CD4-positive, alpha-beta T cell (primary cell): Measurements from ENCODE around the gene PPP2R5C. TPM values are rescaled to one million over a fixed set of nuclear protein-coding genes. Genes with fewer than 3 reads are reported as not detected.

Source experiments
- ATAC-seq: fragments of 200-7000 bp; cut with Tn5 transposase; one replicate; pipeline ENCODE4 v1.10.0; 2022; ENCODE audit warnings: mild to moderate bottlenecking; ENCODE audit not compliant: poor library complexity
- CTCF ChIA-PET: fragments of 350-600 bp; sonication (Branson Sonifier 250); formaldehyde crosslinking; loops from one replicate; lab custom pipeline; 2021; ENCODE audit warnings: antibody characterized with exemption, inconsistent platforms; lab: Charles Lee
- POLR2A ChIA-PET: fragments of 350-600 bp; sonication (Branson Sonifier 250); formaldehyde crosslinking; loops from one replicate; lab custom pipeline; 2021; ENCODE audit warnings: antibody characterized with exemption, inconsistent platforms; lab: Charles Lee
- DNase-seq, 14 experiments: peaks; one replicate each; pipeline ENCODE4 v3.0.0-alpha.2; 2013 to 2020; ENCODE audit warnings: mixed read lengths in 2 of 14
- H3K27ac ChIP-seq, 2 donors: one replicate each; pipeline versions ENCODE4 v1.5.1 to v1.7.0; 2013; ENCODE audit warnings: low read length in 2 of 2, low read depth in 1 of 2, mild to moderate bottlenecking in 1 of 2
- H3K27me3 ChIP-seq, 2 experiments: 1 replicate in 1 of 2; 2 replicates in 1 of 2; pipeline versions ENCODE4 v1.6.1 to v1.7.0; 2013; ENCODE audit warnings: low read length in 2 of 2, control low read depth in 1 of 2, mild to moderate bottlenecking in 1 of 2, moderate library complexity in 1 of 2; ENCODE audit not compliant: insufficient read depth in 2 of 2, control insufficient read depth in 1 of 2
- H3K36me3 ChIP-seq: one replicate; pipeline ENCODE4 v1.6.1; 2013; ENCODE audit warnings: low read length, control low read depth; ENCODE audit not compliant: insufficient read depth
- H3K4me1 ChIP-seq: one replicate; pipeline ENCODE4 v1.6.1; 2013; ENCODE audit warnings: low read length, control low read depth; ENCODE audit not compliant: insufficient read depth
- H3K4me3 ChIP-seq: one replicate; pipeline ENCODE4 v1.5.1; 2013; ENCODE audit warnings: mild to moderate bottlenecking, low read length, moderate library complexity
- H3K9me3 ChIP-seq, 2 experiments: 1 replicate in 1 of 2; 2 replicates in 1 of 2; pipeline versions ENCODE4 v1.6.1 to v1.7.0; 2013; ENCODE audit warnings: low read length in 2 of 2, mild to moderate bottlenecking in 2 of 2, control low read depth in 1 of 2, moderate library complexity in 1 of 2; ENCODE audit not compliant: control insufficient read depth in 1 of 2, insufficient read depth in 1 of 2
- H3K27ac Mint-ChIP-seq: one replicate; pipeline ENCODE4 v1.8.0; 2020; ENCODE audit warnings: mixed read lengths
- H3K27me3 Mint-ChIP-seq: one replicate; pipeline ENCODE4 v1.8.0; 2021; ENCODE audit warnings: mixed read lengths
- H3K36me3 Mint-ChIP-seq: one replicate; pipeline ENCODE4 v1.8.0; 2021; ENCODE audit warnings: low read depth, mixed read lengths
- H3K4me1 Mint-ChIP-seq: one replicate; pipeline ENCODE4 v1.8.0; 2021; ENCODE audit warnings: low read depth, mixed read lengths
- H3K4me3 Mint-ChIP-seq: one replicate; pipeline ENCODE4 v1.8.0; 2020; ENCODE audit warnings: mild to moderate bottlenecking, mixed read lengths
- H3K9me3 Mint-ChIP-seq: one replicate; pipeline ENCODE4 v1.8.0; 2020; ENCODE audit warnings: mixed read lengths
- CTCF ChIP-seq: fragments of 200-600 bp; IDR thresholded peaks from one replicate; pipeline ENCODE4 v1.8.0; 2022; ENCODE audit warnings: antibody characterized with exemption, mild to moderate bottlenecking
- intact Hi-C, 2 experiments: fragments of 100-400 bp; cut with DNase I in 1 of 2; cut with micrococcal nuclease in 1 of 2; formaldehyde crosslinking; loops; one replicate each; pipeline versions ENCODE4 v1.15.1 to v1.9.0; 2023 to 2025; cut with DNase I, micrococcal nuclease
- total RNA-seq, 174 experiments: library from RNA in 2 of 174; stranded (reverse) in 2 of 174; gene quantifications; one replicate each; pipeline ENCODE4 v1.2.3 and lab custom pipeline; 2021 to 2026

The PPP2R5C gene
- total RNA-seq, 2 experiments from 2014 or later = 463 to 487 TPM

- Histone ChIP-seq H3K27ac (peak overlapping the region; percentile 98 to 99), H3K27me3 (no peaks in the 10 kb centered on the region), H3K4me3 (peak overlapping the region; percentile 76), H3K36me3 (peaks cover 35% of the 10 kb centered on the region), H3K9me3 (no peaks in the 10 kb centered on the region), H3K4me1 (peaks cover 79% of the 10 kb centered on the region)
- intact Hi-C loops = loop anchor here (1.0 to 5.0 kb wide), 9 partner anchors 14 to 125 kb away; partner anchors contain the start of gene PPP2R5C (in 1 of the 2)
- Mint-ChIP-seq H3K27ac (peak overlapping the region; percentile 98), H3K9me3 (no peaks in the 10 kb centered on the region), H3K27me3 (no peaks in the 10 kb centered on the region), H3K36me3 (peaks cover 74% of the 10 kb centered on the region), H3K4me3 (peak overlapping the region; percentile 90), H3K4me1 (peaks cover 89% of the 10 kb centered on the region)
- CTCF ChIA-PET = interaction anchor here (1.2 to 2.9 kb wide), 7 partner anchors 8 to 116 kb away, joined by 3 to 33 read pairs (median 9); no protein-coding TSS in a partner anchor
- no peak for TF ChIP-seq CTCF
- POLR2A ChIA-PET = interaction anchor here (0.6 to 9.8 kb wide), 34 partner anchors 11 to 1759 kb away, joined by 3 to 697 read pairs (median 6); partner anchors contain the start of genes EIF5, EVL and PPP2R5C
- ATAC-seq (peak; percentile 61), DNase-seq (peak; percentile 50 to 91 (median 66))
Observed at GRCh38 chr14:101823511-101824120, 62.1 kb downstream of the PPP2R5C start.

GRCh38 chr14:101824339-101824727, 62.8 kb downstream of the PPP2R5C start:
- Mint-ChIP-seq H3K27me3 (no peaks in the 10 kb centered on the region), H3K4me3 (peak overlapping the region; percentile 90), H3K27ac (peak overlapping the region; percentile 98), H3K36me3 (peaks cover 73% of the 10 kb centered on the region), H3K9me3 (no peaks in the 10 kb centered on the region), H3K4me1 (peaks cover 89% of the 10 kb centered on the region)
- Histone ChIP-seq H3K27me3 (no peaks in the 10 kb centered on the region), H3K9me3 (no peaks in the 10 kb centered on the region), H3K36me3 (peaks cover 40% of the 10 kb centered on the region), H3K4me3 (peak overlapping the region; percentile 76), H3K4me1 (peaks cover 79% of the 10 kb centered on the region), H3K27ac (peak overlapping the region; percentile 98 to 99)
- peak in 1 of 14 experiments; percentile 53 for DNase-seq
- CTCF ChIA-PET = interaction anchor here (0.7 to 2.9 kb wide), 7 partner anchors 9 to 117 kb away, joined by 3 to 33 read pairs (median 9); no protein-coding TSS in a partner anchor
- ATAC-seq = no peak
- POLR2A ChIA-PET = interaction anchor here (0.7 to 9.8 kb wide), 26 partner anchors 11 to 1510 kb away, joined by 3 to 697 read pairs (median 10); partner anchors contain the start of genes EIF5 and PPP2R5C
- intact Hi-C loops = loop anchor here (1.0 to 5.0 kb wide), 5 partner anchors 32 to 117 kb away; partner anchors contain the start of gene PPP2R5C (in 1 of the 2)
- TF ChIP-seq CTCF = no peak

- Mint-ChIP-seq H3K36me3 (peaks cover 77% of the 10 kb centered on the region), H3K27ac (peak overlapping the region; percentile 98), H3K27me3 (no peaks in the 10 kb centered on the region), H3K4me1 (peaks cover 91% of the 10 kb centered on the region), H3K4me3 (peak overlapping the region; percentile 90), H3K9me3 (no peaks in the 10 kb centered on the region)
- ChIA-PET CTCF (interaction anchor here (0.9 to 2.6 kb wide), 4 partner anchors 12 to 118 kb away, joined by 3 to 9 read pairs (median 3); no protein-coding TSS in a partner anchor), POLR2A (interaction anchor here (0.9 to 9.8 kb wide), 10 partner anchors 10 to 119 kb away, joined by 3 to 697 read pairs (median 42); no protein-coding TSS in a partner anchor)
- H3K36me3 ChIP-seq = peaks cover 51% of the 10 kb centered on the region
- H3K9me3 ChIP-seq = no peaks in the 10 kb centered on the region
- H3K4me1 ChIP-seq = peaks cover 78% of the 10 kb centered on the region
- TF ChIP-seq CTCF = no peak
- ATAC-seq (no peak), DNase-seq (no peak)
- H3K4me3 ChIP-seq = peak overlapping the region; percentile 76
- intact Hi-C loops = loop anchor here (2.0 to 5.0 kb wide), 3 partner anchors 15 to 53 kb away; no protein-coding TSS in a partner anchor
- H3K27me3 ChIP-seq = no peaks in the 10 kb centered on the region
- H3K27ac ChIP-seq = peak overlapping the region; percentile 98 to 99
Observed at GRCh38 chr14:101825797-101826196, 64.3 kb downstream of the PPP2R5C start.
